Measurements from ENCODE around the gene SCN1B.
"Not testable (repeated sequence)": the region's sequence is repeated elsewhere in the genome, so short reads cannot be mapped to it uniquely, and the experiment has no call there.

The SCN1B gene

DNA sequence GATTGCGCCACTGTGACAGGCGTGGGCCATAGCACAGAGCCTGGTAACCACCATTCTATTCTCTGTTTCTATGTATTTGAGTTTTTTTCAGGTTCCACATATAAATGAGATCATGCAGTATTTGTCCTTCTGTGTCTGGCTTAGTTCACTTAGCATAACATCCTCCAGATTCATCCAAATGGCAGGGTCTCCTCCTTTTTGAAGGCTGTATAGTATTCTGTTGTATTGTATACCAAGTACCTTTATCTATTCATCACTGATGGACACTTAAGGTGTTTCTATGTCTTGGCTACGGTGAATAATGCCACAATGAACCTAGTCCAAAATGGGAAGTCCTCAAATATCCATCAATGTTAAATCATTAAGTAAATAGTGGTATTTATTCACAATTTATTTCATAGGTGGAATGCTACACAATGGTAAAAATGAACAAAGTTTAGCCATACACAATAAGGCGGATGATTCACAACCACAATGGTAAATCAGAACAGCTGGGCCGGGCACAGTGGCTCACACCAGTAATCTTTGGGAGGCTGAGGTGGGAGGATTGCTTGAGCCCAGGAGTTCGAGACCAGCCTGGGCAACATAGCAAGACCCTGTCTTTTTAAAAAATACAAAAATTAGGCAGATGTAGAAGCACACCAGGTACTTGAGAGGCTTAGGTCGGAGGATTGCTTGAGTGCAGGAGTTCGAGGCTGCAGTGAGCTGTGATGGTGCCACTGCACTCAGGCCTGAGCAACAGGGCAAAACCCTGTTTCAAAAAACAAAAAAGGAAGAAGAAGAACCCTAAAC lies 38.5 kb upstream of the SCN1B start:
- H2BK12ac ChIP-seq (ENCODE audit: low read length in 2 of 2), result no peak overlapping the region
- H3K14ac ChIP-seq (ENCODE audit: low read length in 2 of 2), result no peak overlapping the region
- no peak overlapping the region for H3K4me3 ChIP-seq (ENCODE audit: insufficient read depth in 1 of 2, low read depth in 1 of 2, low read length in 2 of 2)
- H2AFZ ChIP-seq (ENCODE audit: low read depth, low read length), result no peak overlapping the region
- no peaks in the 10 kb centered on the region for H3K79me1 ChIP-seq (replicated peaks; ENCODE audit: low read length, poor library complexity, severe bottlenecking)
- peaks cover 0 to 10% of the 10 kb centered on the region in 2 experiments for H3K27me3 ChIP-seq (ENCODE audit: control insufficient read depth in 1 of 2, insufficient read depth in 1 of 2, low read length in 2 of 2)
- H3K4me1 ChIP-seq (ENCODE audit: control insufficient read depth, insufficient read depth, low read depth, low read length), result peaks cover 2% of the 10 kb centered on the region
- H3K9me3 ChIP-seq (ENCODE audit: control insufficient read depth, low read length), result no peaks in the 10 kb centered on the region
- H3K27ac ChIP-seq (ENCODE audit: low read length, poor library complexity, severe bottlenecking), result no peak overlapping the region
- no peak overlapping the region for H4K8ac ChIP-seq (ENCODE audit: low read length)
- no peaks in the 10 kb centered on the region for H3K36me3 ChIP-seq (ENCODE audit: control insufficient read depth in 1 of 2, insufficient read depth in 2 of 2, low read depth in 1 of 2, low read length in 2 of 2)
- H4K91ac ChIP-seq (ENCODE audit: low read length), result no peak overlapping the region
- H3K18ac ChIP-seq (ENCODE audit: low read depth in 1 of 2, low read length in 2 of 2), result no peak overlapping the region
- H3K4me2 ChIP-seq (ENCODE audit: low read length, poor library complexity, severe bottlenecking), result no peak overlapping the region
- no peak overlapping the region for H3K9ac ChIP-seq (ENCODE audit: low read length)
- no peak overlapping the region for H2BK5ac ChIP-seq (ENCODE audit: low read depth, low read length, poor library complexity, severe bottlenecking)
- 94% methylated on average over 4 of the region's 8 CpGs for whole genome bisulfite sequencing
- no peak for DNase-seq
- no peak overlapping the region for H3K4ac ChIP-seq (ENCODE audit: low read depth in 1 of 2, low read length in 2 of 2)
- no peak overlapping the region for H2BK15ac ChIP-seq (ENCODE audit: low read depth, poor library complexity, severe bottlenecking)
- no peak overlapping the region for H3K23ac ChIP-seq (ENCODE audit: low read length in 2 of 2)
- no peak overlapping the region for H2BK120ac ChIP-seq (ENCODE audit: low read depth, low read length)
- no peak overlapping the region for H2AK5ac ChIP-seq (ENCODE audit: low read length, severe bottlenecking)

DNA sequence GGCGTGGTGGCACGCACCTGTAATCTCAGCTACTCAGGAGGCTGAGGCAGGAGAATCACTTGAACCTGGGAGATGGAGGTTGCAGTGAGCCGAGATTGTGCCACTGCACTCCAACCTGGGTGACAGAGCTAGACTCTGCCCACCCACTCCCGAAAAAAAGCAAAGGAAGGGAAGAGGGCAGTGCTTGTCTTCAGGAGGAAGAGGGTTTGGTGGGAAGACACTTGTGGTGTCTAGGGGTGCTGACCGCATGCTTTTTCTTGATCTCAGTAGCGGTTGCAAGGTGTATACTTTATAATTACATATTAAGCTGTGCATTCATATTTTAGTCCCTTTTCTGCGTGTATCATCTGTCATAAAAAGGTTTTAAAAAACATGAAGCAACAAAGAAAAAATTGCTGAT lies 37.7 kb upstream of the SCN1B start:
- H2BK5ac ChIP-seq (ENCODE audit: low read depth, low read length, poor library complexity, severe bottlenecking); H3K14ac ChIP-seq (ENCODE audit: low read length in 2 of 2); H3K4me2 ChIP-seq (ENCODE audit: low read length, poor library complexity, severe bottlenecking); DNase-seq; H3K36me3 ChIP-seq (ENCODE audit: control insufficient read depth in 1 of 2, insufficient read depth in 2 of 2, low read depth in 1 of 2, low read length in 2 of 2); H3K4me3 ChIP-seq (ENCODE audit: insufficient read depth in 1 of 2, low read depth in 1 of 2, low read length in 2 of 2); H2BK12ac ChIP-seq (ENCODE audit: low read length in 2 of 2); H3K9ac ChIP-seq (ENCODE audit: low read length); H3K27ac ChIP-seq (ENCODE audit: low read length, poor library complexity, severe bottlenecking); H3K9me3 ChIP-seq (ENCODE audit: control insufficient read depth, low read length); H4K8ac ChIP-seq (ENCODE audit: low read length); H2BK120ac ChIP-seq (ENCODE audit: low read depth, low read length); H3K4ac ChIP-seq (ENCODE audit: low read depth in 1 of 2, low read length in 2 of 2); H3K23ac ChIP-seq (ENCODE audit: low read length in 2 of 2); H2AFZ ChIP-seq (ENCODE audit: low read depth, low read length); H3K18ac ChIP-seq (ENCODE audit: low read depth in 1 of 2, low read length in 2 of 2); H4K91ac ChIP-seq (ENCODE audit: low read length); H2AK5ac ChIP-seq (ENCODE audit: low read length, severe bottlenecking); H2BK15ac ChIP-seq (ENCODE audit: low read depth, poor library complexity, severe bottlenecking); H3K4me1 ChIP-seq (ENCODE audit: control insufficient read depth, insufficient read depth, low read depth, low read length); H3K79me1 ChIP-seq (replicated peaks; ENCODE audit: low read length, poor library complexity, severe bottlenecking); H3K27me3 ChIP-seq (ENCODE audit: control insufficient read depth in 1 of 2, insufficient read depth in 1 of 2, low read length in 2 of 2): not testable (repeated sequence)
- 93% methylated on average over 4 of the region's 7 CpGs for WGBS

DNA sequence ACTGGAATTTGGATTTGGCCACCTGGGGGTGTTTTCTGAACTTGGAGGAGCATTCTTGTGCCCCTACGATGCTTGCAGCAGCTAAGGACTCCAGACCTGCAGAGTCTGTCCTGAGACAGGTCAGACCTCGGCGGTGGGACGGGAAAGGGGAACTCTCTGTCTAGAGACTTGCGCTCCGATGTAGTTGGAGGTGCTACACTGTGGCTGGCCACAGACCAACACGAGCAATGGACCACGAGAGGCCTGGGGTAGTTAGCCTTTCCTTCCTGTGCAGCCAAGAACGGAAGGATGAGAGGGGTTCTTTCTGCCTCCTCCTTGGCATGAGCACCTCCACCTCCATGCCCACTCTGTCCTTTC lies 36.0 kb upstream of the SCN1B start:
- Histone ChIP-seq H3K9me3 (ENCODE audit: control insufficient read depth, low read length) (no peaks in the 10 kb centered on the region), H3K27me3 (ENCODE audit: control insufficient read depth in 1 of 2, insufficient read depth in 1 of 2, low read length in 2 of 2) (peaks cover 0 to 6% of the 10 kb centered on the region in 2 experiments)
- WGBS, result 79% methylated on average over 9 of the region's 9 CpGs

DNA sequence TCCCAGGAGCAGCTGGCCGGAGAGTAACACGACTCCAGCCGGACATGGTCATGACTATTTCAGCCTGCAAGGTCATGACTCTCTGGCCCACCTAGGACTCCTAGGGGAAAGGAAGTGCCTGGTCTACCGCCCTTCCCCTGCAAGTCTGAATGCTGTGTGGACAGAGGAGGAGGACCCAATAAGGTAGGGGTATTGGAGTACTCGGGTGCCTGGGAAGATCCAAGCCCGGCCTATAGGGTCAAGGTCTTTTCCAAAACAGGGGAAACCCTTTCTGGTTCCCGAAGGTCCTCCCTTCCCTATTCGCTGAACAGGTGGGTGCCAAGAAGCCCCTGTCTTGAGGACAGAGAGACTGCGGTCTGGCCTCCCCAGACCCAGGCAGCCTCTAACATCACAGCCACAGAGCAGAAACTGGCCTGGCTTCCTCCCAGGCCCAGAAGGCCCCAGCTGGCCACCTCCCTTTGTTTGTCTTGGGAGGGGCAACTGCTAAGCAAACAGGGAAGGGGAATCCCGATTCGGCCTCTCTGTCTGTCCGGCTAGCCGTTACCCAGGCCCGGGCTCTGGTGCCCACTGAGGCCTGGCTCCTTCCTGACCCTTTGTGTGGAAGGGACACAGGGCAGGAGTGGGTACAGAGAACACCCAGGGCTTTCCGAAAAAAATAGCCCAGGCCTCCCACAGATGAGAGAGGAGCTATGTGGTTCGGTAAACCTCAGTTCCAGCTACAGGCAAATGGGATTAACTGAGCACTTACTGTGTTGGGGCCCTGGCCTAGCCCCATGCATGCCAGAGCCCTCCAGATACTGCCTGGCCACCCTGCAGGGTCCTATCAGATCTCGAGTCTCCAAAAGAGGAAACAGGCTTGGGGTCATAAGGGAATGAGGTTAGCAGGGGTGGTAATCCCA lies 35.4 kb upstream of the SCN1B start:
- H3K4me1 ChIP-seq (ENCODE audit: control insufficient read depth, insufficient read depth, low read depth, low read length), result peaks cover 10% of the 10 kb centered on the region
- no peak overlapping the region for H2BK5ac ChIP-seq (ENCODE audit: low read depth, low read length, poor library complexity, severe bottlenecking)
- H3K4me2 ChIP-seq (ENCODE audit: low read length, poor library complexity, severe bottlenecking), result no peak overlapping the region
- H3K27me3 ChIP-seq (ENCODE audit: control insufficient read depth in 1 of 2, insufficient read depth in 1 of 2, low read length in 2 of 2), result peaks cover 0 to 6% of the 10 kb centered on the region in 2 experiments
- no peak overlapping the region for H4K8ac ChIP-seq (ENCODE audit: low read length)
- no peak overlapping the region for H3K14ac ChIP-seq (ENCODE audit: low read length in 2 of 2)
- no peak overlapping the region for H2AK5ac ChIP-seq (ENCODE audit: low read length, severe bottlenecking)
- H3K23ac ChIP-seq (ENCODE audit: low read length in 2 of 2), result no peak overlapping the region
- no peak overlapping the region for H2BK15ac ChIP-seq (ENCODE audit: low read depth, poor library complexity, severe bottlenecking)
- no peak overlapping the region for H2BK120ac ChIP-seq (ENCODE audit: low read depth, low read length)
- WGBS, result 89% methylated on average over 16 of the region's 17 CpGs
- H3K79me1 ChIP-seq (replicated peaks; ENCODE audit: low read length, poor library complexity, severe bottlenecking), result no peaks in the 10 kb centered on the region
- H4K91ac ChIP-seq (ENCODE audit: low read length), result no peak overlapping the region
- no peaks in the 10 kb centered on the region for H3K36me3 ChIP-seq (ENCODE audit: control insufficient read depth in 1 of 2, insufficient read depth in 2 of 2, low read depth in 1 of 2, low read length in 2 of 2)
- no peak overlapping the region for H3K4ac ChIP-seq (ENCODE audit: low read depth in 1 of 2, low read length in 2 of 2)
- H3K18ac ChIP-seq (ENCODE audit: low read depth in 1 of 2, low read length in 2 of 2), result no peak overlapping the region
- no peak overlapping the region for H3K9ac ChIP-seq (ENCODE audit: low read length)
- H3K4me3 ChIP-seq (ENCODE audit: insufficient read depth in 1 of 2, low read depth in 1 of 2, low read length in 2 of 2), result no peak overlapping the region
- H2BK12ac ChIP-seq (ENCODE audit: low read length in 2 of 2), result no peak overlapping the region
- DNase-seq, result no peak
- no peak overlapping the region for H2AFZ ChIP-seq (ENCODE audit: low read depth, low read length)
- no peaks in the 10 kb centered on the region for H3K9me3 ChIP-seq (ENCODE audit: control insufficient read depth, low read length)
- H3K27ac ChIP-seq (ENCODE audit: low read length, poor library complexity, severe bottlenecking), result no peak overlapping the region

More for the DNA sequence above, 36.0 kb upstream of the SCN1B start:
- H2BK5ac ChIP-seq (ENCODE audit: low read depth, low read length, poor library complexity, severe bottlenecking), result no peak overlapping the region
- no peak overlapping the region for H3K14ac ChIP-seq (ENCODE audit: low read length in 2 of 2)
- H3K4me1 ChIP-seq (ENCODE audit: control insufficient read depth, insufficient read depth, low read depth, low read length), result peaks cover 7% of the 10 kb centered on the region
- H2AK5ac ChIP-seq (ENCODE audit: low read length, severe bottlenecking), result no peak overlapping the region
- H3K18ac ChIP-seq (ENCODE audit: low read depth in 1 of 2, low read length in 2 of 2), result no peak overlapping the region
- no peak overlapping the region for H3K4me2 ChIP-seq (ENCODE audit: low read length, poor library complexity, severe bottlenecking)
- no peak overlapping the region for H2AFZ ChIP-seq (ENCODE audit: low read depth, low read length)
- H4K91ac ChIP-seq (ENCODE audit: low read length), result no peak overlapping the region
- H3K23ac ChIP-seq (ENCODE audit: low read length in 2 of 2), result no peak overlapping the region
- no peak overlapping the region for H3K4me3 ChIP-seq (ENCODE audit: insufficient read depth in 1 of 2, low read depth in 1 of 2, low read length in 2 of 2)
- DNase-seq, result no peak
- no peak overlapping the region for H3K27ac ChIP-seq (ENCODE audit: low read length, poor library complexity, severe bottlenecking)
- H4K8ac ChIP-seq (ENCODE audit: low read length), result no peak overlapping the region
- H3K36me3 ChIP-seq (ENCODE audit: control insufficient read depth in 1 of 2, insufficient read depth in 2 of 2, low read depth in 1 of 2, low read length in 2 of 2), result no peaks in the 10 kb centered on the region
- no peak overlapping the region for H2BK15ac ChIP-seq (ENCODE audit: low read depth, poor library complexity, severe bottlenecking)
- no peak overlapping the region for H3K9ac ChIP-seq (ENCODE audit: low read length)
- H2BK12ac ChIP-seq (ENCODE audit: low read length in 2 of 2), result no peak overlapping the region
- H3K4ac ChIP-seq (ENCODE audit: low read depth in 1 of 2, low read length in 2 of 2), result no peak overlapping the region
- no peaks in the 10 kb centered on the region for H3K79me1 ChIP-seq (replicated peaks; ENCODE audit: low read length, poor library complexity, severe bottlenecking)
- H2BK120ac ChIP-seq (ENCODE audit: low read depth, low read length), result no peak overlapping the region

All from mesenchymal stem cell (in vitro differentiated cells and primary cell).